Astrocyte of the cerebellum (primary cell): ENCODE measurements around the gene SULT1C3.

ENCODE experiments used
- DNase-seq: peaks from one replicate; pipeline ENCODE4 v3.0.0-alpha.2; 2011; ENCODE audit warnings: low read depth
- H3K4me3 ChIP-seq: 2 replicates; pipeline ENCODE4 v1.5.1; 2011; ENCODE audit warnings: mild to moderate bottlenecking, low read depth, low read length, moderate library complexity
- in situ Hi-C: cut with HindIII; loops from 2 replicates; pipeline ENCODE4 v1.10.0; 2017; ENCODE audit warnings: low sequenced_read_pairs
- TF ChIP-seq, protein P1 (sequence below): IDR thresholded peaks from 2 replicates; pipeline ENCODE4 v1.5.1; 2012; ENCODE audit warnings: low read length, low read depth, moderate library complexity, mild to moderate bottlenecking; ENCODE audit errors: missing control alignments

The SULT1C3 gene

DNA sequence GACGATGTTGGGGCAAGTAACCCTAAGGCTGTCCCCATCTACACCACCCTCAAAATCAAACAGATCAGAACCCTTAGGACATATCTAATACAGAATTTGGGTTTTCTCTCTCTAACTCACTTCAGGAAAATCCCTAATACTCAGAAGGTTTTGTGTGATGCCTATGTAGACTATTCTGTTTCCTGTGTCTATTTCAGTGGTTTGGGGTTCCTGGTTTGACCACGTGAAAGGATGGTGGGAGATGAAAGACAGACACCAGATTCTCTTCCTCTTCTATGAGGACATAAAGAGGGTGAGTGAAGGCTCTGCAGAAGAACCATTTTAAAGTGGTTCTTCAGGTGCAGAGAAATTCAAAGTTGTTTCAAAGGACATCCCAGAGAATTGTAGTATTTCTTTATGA is 65.2 kb downstream of the SULT1C3 start:
- DNase-seq, result no peak
- TF ChIP-seq, protein P1, sequence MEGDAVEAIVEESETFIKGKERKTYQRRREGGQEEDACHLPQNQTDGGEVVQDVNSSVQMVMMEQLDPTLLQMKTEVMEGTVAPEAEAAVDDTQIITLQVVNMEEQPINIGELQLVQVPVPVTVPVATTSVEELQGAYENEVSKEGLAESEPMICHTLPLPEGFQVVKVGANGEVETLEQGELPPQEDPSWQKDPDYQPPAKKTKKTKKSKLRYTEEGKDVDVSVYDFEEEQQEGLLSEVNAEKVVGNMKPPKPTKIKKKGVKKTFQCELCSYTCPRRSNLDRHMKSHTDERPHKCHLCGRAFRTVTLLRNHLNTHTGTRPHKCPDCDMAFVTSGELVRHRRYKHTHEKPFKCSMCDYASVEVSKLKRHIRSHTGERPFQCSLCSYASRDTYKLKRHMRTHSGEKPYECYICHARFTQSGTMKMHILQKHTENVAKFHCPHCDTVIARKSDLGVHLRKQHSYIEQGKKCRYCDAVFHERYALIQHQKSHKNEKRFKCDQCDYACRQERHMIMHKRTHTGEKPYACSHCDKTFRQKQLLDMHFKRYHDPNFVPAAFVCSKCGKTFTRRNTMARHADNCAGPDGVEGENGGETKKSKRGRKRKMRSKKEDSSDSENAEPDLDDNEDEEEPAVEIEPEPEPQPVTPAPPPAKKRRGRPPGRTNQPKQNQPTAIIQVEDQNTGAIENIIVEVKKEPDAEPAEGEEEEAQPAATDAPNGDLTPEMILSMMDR, result no peak
- in situ Hi-C loops, result no loop called here
- no peak overlapping the region for H3K4me3 ChIP-seq

DNA sequence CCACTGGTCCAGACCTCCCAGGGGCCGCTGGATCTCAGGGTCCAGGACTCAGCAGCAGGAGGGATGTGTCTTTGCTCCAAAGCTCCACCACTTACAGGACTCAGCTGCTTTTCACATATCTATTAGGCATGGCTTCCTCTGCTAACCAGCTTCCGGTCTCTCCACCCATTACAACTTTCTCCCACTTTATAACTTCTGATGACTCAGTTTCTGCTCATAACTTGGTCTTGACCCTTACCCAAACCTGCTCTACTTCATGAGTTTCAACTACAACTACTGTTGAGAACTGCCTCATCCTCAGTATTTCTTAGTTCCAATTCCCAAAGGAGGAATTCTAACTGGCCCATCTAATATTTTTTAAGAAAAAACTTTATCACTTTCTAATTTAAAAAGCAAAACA is 66.1 kb downstream of the SULT1C3 start:
- TF ChIP-seq, protein P1, result no peak
- no peak overlapping the region for H3K4me3 ChIP-seq
- no peak for DNase-seq
- in situ Hi-C loops, result no loop called here

DNA sequence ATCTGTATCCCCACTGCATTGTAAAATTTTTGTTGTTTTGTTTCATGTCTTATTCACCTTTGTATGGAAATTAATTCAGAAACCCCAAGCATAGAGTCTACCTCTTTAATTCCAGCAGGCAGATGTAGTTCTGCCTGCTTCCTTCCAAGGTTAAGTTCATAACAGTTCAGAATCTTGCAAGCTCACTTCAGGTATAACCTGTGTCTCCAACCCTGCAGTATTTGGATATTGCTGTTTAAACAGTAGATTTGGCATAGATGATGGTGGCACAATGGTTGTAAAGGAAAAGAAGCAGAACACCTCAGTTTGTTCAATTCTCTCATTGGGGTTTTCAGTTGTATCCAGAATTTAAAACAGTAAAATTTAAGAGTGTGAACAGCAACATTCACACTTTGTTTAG is 70.1 kb downstream of the SULT1C3 start:
- in situ Hi-C loops, result no loop called here
- DNase-seq, result no peak
- TF ChIP-seq, protein P1, result no peak
- no peak overlapping the region for H3K4me3 ChIP-seq
